Stimulated activated CD4-positive, alpha-beta T cell treated with anti-CD3 and anti-CD28 coated beads, TNF-alpha, amount 100 ng/mL, for 1 hour (primary cell): Measurements from ENCODE around the gene CDK9.
"Not testable (repeated sequence)": the region's sequence is repeated elsewhere in the genome, so short reads cannot be mapped to it uniquely, and the experiment has no call there.

ENCODE experiments used
- DNase-seq, 3 donors: peaks; one replicate each; pipeline ENCODE4 v3.0.0-alpha.2; 2020; ENCODE audit warnings: low read depth in 3 of 3, low spot score in 1 of 3

CDK9 gene

DNA sequence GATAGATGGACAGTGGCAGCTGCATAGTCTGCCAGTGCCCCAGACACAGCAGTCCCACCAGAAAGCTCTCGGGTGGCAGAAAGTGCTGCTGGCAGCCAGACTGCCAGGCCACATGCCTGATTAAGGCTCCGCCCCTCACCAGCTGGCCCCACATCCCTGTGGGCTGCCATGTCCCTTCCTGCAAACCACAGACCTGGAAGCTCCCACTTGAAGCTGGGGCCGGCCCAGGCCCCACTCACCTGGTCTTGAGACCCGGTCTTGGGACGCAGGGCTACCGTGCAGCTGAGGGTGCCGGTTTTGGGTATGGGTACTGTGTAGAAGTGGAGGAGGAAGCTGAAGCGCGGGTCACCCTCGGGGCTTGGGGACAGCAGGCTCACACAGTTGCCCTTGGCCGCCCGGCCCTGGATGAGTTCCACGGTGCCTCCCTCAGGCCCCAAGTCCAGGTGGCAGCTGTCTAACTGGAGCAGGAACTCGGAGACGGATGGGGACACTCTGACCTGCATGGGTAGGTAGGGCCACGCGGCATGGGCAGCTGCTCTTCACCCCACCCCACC lies 32.1 kb downstream of the CDK9 start:
- no peak for DNase-seq

DNA sequence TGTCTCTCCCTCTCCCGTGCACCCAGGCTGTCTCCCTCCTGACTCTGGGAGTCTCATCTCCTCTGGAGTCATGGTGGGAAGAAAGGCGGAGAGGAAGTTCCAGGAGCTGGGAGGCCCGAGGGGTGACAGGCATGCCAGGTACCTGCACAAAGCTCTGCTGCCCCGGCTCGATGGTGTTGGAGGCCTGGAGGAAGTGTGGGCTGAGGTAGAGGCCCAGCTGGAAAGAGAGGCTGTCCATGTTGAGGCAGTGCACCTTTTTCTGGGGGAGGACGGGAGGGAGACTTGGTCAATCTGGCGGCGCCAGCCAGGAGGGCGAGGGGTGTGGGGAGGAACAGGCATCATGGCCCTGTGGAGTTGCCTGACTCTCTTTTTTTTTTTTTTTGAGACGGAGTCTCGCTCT lies 32.7 kb downstream of the CDK9 start:
- no peak for DNase-seq

DNA sequence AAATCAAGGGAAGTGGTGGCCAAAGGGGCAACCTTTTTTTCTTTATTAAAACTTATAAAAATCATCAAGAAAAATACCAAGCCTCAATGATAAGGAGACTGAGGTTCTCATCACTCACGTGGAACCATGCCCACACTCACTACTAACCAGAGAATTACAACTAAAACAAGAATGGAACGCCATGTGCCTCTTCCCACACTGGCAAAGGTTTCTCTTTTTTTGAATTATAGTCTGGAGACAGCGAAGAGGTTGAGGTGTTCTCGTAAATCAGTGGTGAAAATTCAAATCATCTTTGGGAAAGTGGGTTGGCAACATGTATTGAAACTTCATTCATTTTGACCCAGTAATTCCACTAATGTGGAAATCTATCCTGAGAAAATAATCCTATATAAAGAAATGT lies 36.3 kb downstream of the CDK9 start:
- no peak for DNase-seq

DNA sequence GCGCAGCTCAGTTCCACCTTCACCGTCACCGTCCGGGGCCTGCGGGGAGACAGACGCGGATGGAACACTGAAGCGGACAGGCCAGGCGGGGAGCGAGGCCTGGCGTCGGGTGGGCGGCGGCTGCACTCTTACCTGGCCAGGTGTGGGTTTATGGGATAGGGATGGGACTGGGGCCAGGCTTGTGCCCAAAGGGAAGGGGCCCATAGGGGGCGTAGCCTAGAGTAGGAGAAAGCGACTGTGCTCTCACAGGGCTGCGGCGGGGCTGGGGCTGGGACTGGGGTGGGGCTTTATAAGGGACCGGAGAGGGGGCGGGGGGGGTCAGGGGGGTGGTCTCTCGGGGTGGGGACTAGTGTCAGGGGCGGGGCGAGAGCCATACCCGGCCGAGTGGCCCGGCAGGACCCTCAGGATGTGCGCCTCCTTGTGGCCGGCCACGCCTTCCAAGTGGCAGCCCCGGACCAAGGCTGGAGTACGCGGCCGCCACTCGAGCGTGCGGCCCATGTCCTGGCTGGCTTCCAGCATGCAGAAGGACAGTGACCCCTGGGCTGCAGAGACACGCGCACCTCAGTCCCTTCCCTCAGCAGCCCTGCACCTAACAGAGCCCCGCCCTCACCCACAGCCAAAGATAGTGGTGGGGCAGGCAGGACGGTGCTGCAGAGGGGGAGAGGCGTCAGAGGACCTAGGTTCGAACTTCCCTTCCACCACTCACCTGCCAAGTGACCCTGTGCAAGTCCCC lies 39.7 kb downstream of the CDK9 start:
- no peak for DNase-seq

DNA sequence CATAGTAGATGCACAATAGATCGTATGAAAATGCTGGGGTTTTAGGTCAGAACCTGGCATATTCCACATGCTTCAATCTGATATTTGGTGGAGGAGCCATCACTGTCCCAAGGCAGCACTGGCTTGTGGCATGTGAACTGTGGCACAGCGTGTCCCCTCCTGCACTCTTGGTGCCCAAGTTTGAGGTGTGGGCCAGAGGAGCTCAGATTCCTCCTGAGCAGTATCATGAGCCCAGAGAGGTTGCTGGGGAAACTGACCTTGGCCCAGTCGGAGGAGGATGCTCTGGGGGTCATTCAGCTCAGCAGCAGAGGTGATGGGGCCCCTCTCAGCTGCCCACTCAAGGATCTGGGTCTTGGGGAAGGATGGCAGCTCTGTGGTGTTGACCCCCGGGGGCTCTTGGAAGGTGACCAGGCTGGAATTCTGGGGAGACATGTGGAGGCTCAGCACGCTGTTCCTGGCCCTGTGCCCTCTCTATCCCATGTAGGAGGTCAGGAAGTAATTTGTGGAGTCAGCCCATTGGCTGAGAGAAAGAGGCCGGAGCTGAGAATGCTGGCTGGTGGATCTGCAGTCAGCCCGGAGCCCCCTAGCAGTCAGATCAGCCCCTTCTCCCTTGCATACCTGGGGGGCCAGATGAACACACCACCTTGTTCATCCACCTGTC lies 40.5 kb downstream of the CDK9 start:
- no peak for DNase-seq

DNA sequence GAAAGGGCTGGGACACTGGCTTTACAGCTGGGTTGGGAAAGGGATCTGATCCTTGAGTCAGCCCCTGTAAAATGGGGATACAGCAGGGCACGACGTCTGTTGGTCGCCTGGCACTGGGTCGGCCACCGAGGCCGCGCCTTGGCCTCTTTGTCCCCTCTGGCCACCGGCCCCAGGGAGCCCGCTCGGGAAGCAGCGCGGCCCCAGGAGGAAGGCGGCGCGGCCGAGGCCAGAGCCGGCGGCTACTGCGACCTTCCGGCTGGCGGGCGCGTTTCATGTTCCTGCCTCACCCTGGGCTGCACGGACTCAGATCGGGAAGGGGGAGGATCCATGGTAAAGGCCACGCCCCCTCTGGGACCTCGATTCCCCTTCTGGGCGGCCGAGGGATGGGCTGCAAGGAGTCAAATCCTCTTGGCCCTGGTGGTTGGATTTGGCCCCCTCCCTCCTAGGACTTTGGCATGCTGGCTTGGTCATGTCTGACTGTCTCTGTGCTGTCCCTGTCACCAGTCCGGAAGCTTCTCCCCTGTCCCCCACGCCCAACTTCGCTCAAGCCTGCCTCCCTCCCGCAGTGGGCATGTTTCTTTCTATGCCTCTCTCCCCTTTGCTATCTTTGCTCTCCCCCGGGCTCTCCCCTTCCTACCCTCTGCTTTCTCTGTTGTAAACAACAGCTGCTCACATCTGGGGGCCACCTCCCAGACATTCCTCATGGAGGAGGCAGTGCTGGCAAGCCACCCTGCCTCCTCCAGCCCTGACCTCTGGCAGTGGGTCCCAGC lies 42.6 kb downstream of the CDK9 start:
- DNase-seq, result no peak

DNA sequence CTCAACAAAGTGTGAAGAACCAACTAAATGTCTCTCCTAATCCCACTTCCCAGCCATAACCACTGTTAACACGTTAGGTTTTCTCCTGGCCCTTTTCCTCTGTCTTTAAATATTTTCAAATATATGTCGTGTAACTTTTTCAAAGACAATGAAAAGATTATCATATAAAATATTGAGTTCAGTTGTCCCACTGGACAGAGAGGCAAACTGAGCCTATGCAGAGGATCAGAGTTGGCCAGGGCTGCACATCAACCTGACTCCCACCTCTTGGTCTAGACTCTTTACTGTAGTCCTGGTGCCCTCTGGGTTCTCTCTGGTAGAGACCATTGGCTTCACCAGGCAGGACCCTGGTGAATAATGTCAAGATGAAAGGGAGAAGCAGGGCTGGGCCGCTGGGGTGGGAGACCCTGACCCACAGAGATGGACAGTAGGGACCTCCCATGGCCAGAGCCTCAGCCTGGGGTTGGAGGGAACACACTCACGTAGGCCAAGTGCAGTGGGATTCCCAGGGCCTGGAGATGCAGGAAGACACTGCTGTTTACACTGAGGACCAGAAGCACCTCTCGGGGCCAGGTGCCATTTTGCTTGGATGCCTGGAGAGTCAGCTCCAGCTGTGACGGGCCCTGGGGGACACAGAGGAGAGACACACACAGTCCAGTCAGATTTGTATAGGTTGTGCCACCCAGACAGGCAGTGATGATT lies 43.5 kb downstream of the CDK9 start:
- no peak for DNase-seq

DNA sequence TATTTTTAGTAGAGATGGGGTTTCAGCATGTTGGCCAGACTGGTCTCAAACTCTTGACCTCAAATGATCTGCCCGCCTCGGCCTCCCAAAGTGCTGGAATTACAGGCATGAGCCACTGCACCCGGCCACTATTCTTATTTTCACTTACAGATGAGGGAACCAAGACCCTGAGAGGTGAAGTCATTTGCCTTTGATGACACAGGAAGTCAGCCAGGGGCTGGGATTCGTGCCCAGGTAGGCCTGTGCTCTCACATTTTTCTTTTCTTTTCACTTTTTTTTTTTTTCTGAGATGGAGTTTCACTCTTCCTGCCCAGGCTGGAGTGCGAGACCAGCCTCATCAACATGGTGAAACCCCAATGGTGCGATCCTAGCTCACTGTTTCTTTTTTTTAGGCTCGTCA lies 46.4 kb downstream of the CDK9 start:
- no peak for DNase-seq

DNA sequence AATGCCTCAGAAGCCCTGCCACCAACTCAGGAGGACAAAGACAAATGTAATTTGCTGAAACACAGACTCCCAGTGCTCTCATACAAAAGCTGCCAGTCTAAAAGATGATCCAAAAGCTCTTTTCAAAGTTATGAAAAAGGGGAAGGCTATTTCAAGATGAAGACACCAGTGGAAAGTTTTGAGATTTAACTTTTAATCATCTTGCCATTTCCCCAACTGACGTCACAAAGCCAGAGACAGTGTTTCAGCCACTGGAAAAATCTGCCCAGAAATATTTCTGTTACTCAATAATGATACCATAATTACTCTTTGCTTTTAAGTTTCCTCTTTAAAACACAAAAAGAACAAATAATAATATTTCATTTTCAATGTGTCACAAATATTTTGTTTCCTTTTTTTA lies 47.7 kb downstream of the CDK9 start:
- no peak for DNase-seq

DNA sequence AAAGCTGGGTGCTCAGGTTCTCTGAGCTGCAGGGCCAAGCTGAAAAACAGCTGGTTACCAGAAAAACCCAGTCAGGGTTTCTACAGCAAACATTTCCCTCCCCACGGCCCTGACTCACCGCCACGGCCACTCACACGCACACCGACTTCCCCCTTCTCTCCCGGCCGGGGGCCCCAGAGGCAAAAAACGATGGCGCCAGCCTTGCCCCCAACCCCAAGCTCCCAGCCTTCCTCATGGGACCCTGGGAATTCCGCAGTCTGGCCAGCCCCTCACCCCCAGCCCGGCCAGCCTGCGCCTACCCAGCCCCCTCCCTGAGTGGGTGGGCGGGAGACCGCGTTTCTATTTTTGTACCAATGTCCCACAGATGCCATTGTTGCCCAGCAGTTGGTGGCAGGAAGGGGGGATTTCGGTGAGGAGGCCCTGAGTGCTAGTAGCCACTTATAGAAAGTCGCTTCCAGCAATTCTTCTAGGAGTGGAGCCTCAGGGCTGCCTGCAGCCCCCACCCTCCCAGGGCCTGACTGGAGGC lies 50.2 kb downstream of the CDK9 start:
- no peak for DNase-seq

DNA sequence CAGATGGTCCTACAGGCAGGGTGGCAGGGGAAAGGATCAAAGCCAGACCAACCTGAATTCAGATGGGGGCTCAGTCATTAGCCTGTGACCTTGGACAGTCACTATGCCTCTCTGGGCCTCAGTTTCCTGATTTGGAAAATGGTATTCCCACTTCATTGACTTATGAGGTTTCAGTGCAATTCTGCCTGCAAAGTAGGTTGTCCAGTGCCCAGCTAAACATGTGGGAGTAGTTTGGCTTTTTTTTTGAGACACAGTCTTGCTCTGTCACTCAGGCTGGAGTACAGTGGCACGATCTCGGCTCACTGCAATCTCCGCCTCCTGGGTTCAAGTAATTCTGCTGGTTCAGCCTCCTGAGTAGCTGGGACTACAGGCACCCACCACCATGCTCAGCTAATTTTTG lies 50.7 kb downstream of the CDK9 start:
- not testable (repeated sequence) for DNase-seq

DNA sequence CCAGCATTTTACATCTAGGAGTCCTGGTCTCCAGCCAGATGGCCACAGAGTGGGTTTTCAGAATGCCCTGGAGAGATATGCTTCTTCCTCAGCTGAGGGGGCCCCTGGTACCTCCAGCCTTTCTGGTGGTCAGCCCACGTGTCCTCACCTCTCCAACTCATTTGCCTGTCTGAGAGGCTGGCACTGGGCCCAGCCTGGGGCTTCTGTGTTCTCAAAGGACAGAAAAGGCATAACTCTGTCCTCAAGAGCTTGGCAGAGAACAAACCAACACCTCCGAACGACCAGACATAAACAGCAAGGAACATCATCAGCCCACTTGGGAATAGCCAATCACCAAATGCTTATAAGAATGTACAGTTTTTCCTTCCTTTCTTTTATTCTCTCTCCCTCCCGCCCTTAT lies 51.5 kb downstream of the CDK9 start:
- no peak for DNase-seq

DNA sequence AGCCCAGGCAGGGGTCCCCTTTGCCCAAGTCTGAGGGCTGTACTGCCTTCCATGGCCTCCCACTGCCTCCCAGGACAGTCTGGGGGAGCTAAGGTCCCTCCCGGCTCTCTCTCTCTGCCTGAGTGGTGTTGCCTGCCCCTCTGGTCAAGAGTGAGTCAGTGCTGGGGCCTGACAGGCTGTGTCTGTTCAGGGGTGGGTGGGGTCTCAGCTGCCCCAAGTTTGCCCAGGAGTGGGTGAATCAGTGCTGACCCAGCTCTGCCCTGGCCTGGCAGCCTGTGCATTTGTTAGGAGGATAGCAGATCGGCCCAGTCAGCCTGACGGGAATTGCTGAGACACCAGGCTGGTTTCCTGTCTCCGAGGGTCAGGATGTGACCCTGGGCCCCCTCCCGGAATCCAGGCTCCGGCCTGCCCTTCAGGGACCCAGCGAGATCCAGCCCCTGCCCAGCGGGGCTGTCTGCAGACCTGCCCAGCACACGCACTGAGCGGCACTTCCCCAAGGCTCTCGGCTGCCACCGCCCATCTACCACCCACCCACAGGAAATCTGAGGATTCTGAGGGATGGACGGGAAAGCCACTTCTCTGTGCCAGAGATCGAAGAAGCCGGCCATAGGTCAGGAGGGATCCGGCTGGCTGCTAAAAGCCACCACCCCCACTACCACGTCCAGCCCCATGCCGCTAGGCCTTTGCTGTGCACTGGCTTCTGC lies 52.7 kb downstream of the CDK9 start:
- no peak for DNase-seq
